ENCODE measurements around the gene SPO11. TPM values are rescaled to one million over a fixed set of nuclear protein-coding genes. Genes with fewer than 3 reads are reported as not detected.

SPO11 gene
- total and polyA plus RNA-seq, 9 of the 15 experiments (the other 6 are each of a cell fraction or from before 2014, with no cell fraction given): not detected

- TF ChIP-seq BRD9 (IDR thresholded peaks at IDR 0.05; ENCODE audit: low read depth, partially characterized antibody) (no peak), TCF7 (IDR thresholded peaks at IDR 0.05; ENCODE audit: borderline replicate concordance) (no peak), RBBP5 (IDR thresholded peaks at IDR 0.05; ENCODE audit: borderline replicate concordance, insufficient read depth, low read length, poor library complexity, severe bottlenecking) (no peak), TFE3 (CRISPR knock-in tag; IDR thresholded peaks at IDR 0.05) (no peak)
Observed at GRCh38 chr20:57330998-57331397, 1.4 kb downstream of the SPO11 start (continued).

GRCh38 chr20:57332105-57333089 lies 2.8 kb downstream of the SPO11 start:
- DNase-seq (ENCODE audit: extremely low read depth in 1 of 4, low spot score in 3 of 4): no peak
- Histone ChIP-seq H3K36me3 (ENCODE audit: control insufficient read depth, insufficient read depth, low read length) (no peaks in the 10 kb centered on the region), H3K4me1 (replicated peaks in 1 of 2; ENCODE audit: control insufficient read depth in 2 of 2, insufficient read depth in 2 of 2, low read length in 2 of 2) (peaks cover 2 to 7% of the 10 kb centered on the region in 2 experiments; a peak in 2 of 5 replicates), H3K4me2 (ENCODE audit: insufficient read depth, low read length) (no peak overlapping the region), H3K9me3 (replicated peaks; ENCODE audit: control insufficient read depth, insufficient read depth, low read depth, low read length) (no peaks in the 10 kb centered on the region), H3K27me3 (ENCODE audit: control insufficient read depth in 2 of 2, insufficient read depth in 2 of 2, low read length in 2 of 2) (peaks cover 6 to 20% of the 10 kb centered on the region in 2 experiments; a peak in 3 of 5 replicates), H3K9ac (ENCODE audit: insufficient read depth in 1 of 2, low read depth in 2 of 2, low read length in 2 of 2) (no peak overlapping the region), H2AFZ (ENCODE audit: low read depth, low read length) (no peak overlapping the region), H4K20me1 (replicated peaks; ENCODE audit: control insufficient read depth, insufficient read depth, low read length) (no peaks in the 10 kb centered on the region), H3K4me3 (no peak overlapping the region), H3K9me1 (ENCODE audit: control insufficient read depth, insufficient read depth, low read length) (no peaks in the 10 kb centered on the region), H3K79me2 (ENCODE audit: control insufficient read depth, insufficient read depth, low read length) (no peaks in the 10 kb centered on the region), H3K27ac (ENCODE audit: extremely low read depth, low read depth, low read length) (no peak overlapping the region)
- ATAC-seq: no peak
- intact Hi-C loops (cut with micrococcal nuclease): no loop called here
- 6% methylated on average over 1 of the region's 1 CpG for WGBS (ENCODE audit: insufficient coverage, low coverage, missing lambda C conversion rate)
- ChIA-PET POLR2A (no interaction called here), CTCF (ENCODE audit: low intra/inter-chr PET ratio) (interaction anchor here (0.7 kb wide), 1 partner anchor 223 kb away, joined by 3 read pairs; no protein-coding TSS in a partner anchor)
- in situ Hi-C loops (cut with MboI): no loop called here
- no TSS peak for BruUV-seq (replicated peaks)
- FAIRE-seq: no peak
- TF ChIP-seq, protein P1, sequence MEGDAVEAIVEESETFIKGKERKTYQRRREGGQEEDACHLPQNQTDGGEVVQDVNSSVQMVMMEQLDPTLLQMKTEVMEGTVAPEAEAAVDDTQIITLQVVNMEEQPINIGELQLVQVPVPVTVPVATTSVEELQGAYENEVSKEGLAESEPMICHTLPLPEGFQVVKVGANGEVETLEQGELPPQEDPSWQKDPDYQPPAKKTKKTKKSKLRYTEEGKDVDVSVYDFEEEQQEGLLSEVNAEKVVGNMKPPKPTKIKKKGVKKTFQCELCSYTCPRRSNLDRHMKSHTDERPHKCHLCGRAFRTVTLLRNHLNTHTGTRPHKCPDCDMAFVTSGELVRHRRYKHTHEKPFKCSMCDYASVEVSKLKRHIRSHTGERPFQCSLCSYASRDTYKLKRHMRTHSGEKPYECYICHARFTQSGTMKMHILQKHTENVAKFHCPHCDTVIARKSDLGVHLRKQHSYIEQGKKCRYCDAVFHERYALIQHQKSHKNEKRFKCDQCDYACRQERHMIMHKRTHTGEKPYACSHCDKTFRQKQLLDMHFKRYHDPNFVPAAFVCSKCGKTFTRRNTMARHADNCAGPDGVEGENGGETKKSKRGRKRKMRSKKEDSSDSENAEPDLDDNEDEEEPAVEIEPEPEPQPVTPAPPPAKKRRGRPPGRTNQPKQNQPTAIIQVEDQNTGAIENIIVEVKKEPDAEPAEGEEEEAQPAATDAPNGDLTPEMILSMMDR (IDR thresholded peaks at IDR 0.05 in 2 of 3, conservative IDR thresholded peaks at IDR 0.05 in 1 of 3; ENCODE audit: insufficient read depth in 2 of 3, low read depth in 1 of 3, low read length in 3 of 3): peak in 1 of 3 experiments; percentile 16; a peak in 1 of 6 replicates
